GM19372 (cell line): Measurements from ENCODE around the gene BHLHE40.

ENCODE experiments used
- ATAC-seq: cut with Tn5 transposase; IDR thresholded peaks from one replicate; pipeline ENCODE4 v1.9.1; 2021; ENCODE audit warnings: mild to moderate bottlenecking, low read depth, moderate library complexity; ENCODE audit not compliant: unreplicated experiment

The BHLHE40 gene

GRCh38 chr3:4979428-4980228, at the start of gene BHLHE40:
TSS of gene BHLHE40 (plus strand) at chr3:4979437. CDS start at chr3:4979719, 282 bp downstream.
- no peak for ATAC-seq

GRCh38 chr3:4930501-4930900, 48.7 kb upstream of the BHLHE40 start:
- ATAC-seq, result no peak

GRCh38 chr3:4934050-4934449, 45.2 kb upstream of the BHLHE40 start:
- no peak for ATAC-seq

- peak; percentile 58 for ATAC-seq
Observed at GRCh38 chr3:4935347-4935746, 43.9 kb upstream of the BHLHE40 start.

- no peak for ATAC-seq
Observed at GRCh38 chr3:4936982-4937614, 42.1 kb upstream of the BHLHE40 start.

- no peak for ATAC-seq
Observed at GRCh38 chr3:4938281-4938982, 40.8 kb upstream of the BHLHE40 start.

GRCh38 chr3:4939276-4939675, 40.0 kb upstream of the BHLHE40 start:
- ATAC-seq, result no peak

GRCh38 chr3:4940985-4941384, 38.3 kb upstream of the BHLHE40 start:
- ATAC-seq, result no peak

- ATAC-seq, result no peak
Observed at GRCh38 chr3:4943549-4943948, 35.7 kb upstream of the BHLHE40 start.

- no peak for ATAC-seq
Observed at GRCh38 chr3:4945324-4945723, 33.9 kb upstream of the BHLHE40 start.

- ATAC-seq, result no peak
Observed at GRCh38 chr3:4947028-4947427, 32.2 kb upstream of the BHLHE40 start.

GRCh38 chr3:4948395-4948794, 30.8 kb upstream of the BHLHE40 start:
- no peak for ATAC-seq

- ATAC-seq, result no peak
Observed at GRCh38 chr3:4949004-4949403, 30.2 kb upstream of the BHLHE40 start.

GRCh38 chr3:4949659-4950058, 29.6 kb upstream of the BHLHE40 start:
- ATAC-seq, result no peak

GRCh38 chr3:4950351-4950784, 28.9 kb upstream of the BHLHE40 start:
- no peak for ATAC-seq

- no peak for ATAC-seq
Observed at GRCh38 chr3:4950948-4951347, 28.3 kb upstream of the BHLHE40 start.

- no peak for ATAC-seq
Observed at GRCh38 chr3:4953119-4953518, 26.1 kb upstream of the BHLHE40 start.

GRCh38 chr3:4954256-4955000, 24.8 kb upstream of the BHLHE40 start:
- no peak for ATAC-seq

- no peak for ATAC-seq
Observed at GRCh38 chr3:4956099-4956498, 23.1 kb upstream of the BHLHE40 start.

GRCh38 chr3:4956738-4957137, 22.5 kb upstream of the BHLHE40 start:
- no peak for ATAC-seq

- ATAC-seq, result no peak
Observed at GRCh38 chr3:4957978-4958377, 21.3 kb upstream of the BHLHE40 start.
